OCI-LY1 (cell line): ENCODE data around the gene THEM5.

Source experiments
- EZH2 ChIP-seq: fragments of 200-600 bp; sonication (generic), shearing (Covaris generic); IDR thresholded peaks from 2 replicates; pipeline ENCODE4 v1.8.0; 2017; ENCODE audit warnings: borderline replicate concordance, mixed run types, mild to moderate bottlenecking, antibody characterized with exemption, low read length, moderate library complexity, mixed read lengths
- TF ChIP-seq, protein P1 (sequence below): fragments of 200-600 bp; sonication (generic), shearing (Covaris generic); IDR thresholded peaks from 2 replicates; pipeline ENCODE4 v1.5.1; 2017; ENCODE audit warnings: mild to moderate bottlenecking, antibody characterized with exemption, low read length, moderate library complexity, mixed read lengths

DNA sequence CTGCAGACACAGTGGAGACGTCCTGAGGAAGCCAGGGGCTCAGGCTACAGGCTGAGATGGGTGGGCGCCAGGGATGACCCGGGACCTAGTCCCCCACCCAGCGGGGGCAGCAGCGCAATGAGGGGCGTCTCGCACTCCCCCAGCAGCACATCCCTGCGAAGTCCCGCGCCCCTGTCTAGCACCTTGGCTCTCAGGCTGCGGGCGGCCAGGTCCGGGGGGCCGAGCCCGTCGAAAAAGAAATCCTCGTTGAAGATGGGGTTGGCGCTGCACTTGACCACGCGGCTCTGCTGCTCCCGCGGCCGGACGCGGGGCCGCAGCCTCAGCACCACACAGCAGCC, 15.7 kb downstream of the THEM5 start:
- TF ChIP-seq EZH2 = no peak
- TF ChIP-seq, protein P1, sequence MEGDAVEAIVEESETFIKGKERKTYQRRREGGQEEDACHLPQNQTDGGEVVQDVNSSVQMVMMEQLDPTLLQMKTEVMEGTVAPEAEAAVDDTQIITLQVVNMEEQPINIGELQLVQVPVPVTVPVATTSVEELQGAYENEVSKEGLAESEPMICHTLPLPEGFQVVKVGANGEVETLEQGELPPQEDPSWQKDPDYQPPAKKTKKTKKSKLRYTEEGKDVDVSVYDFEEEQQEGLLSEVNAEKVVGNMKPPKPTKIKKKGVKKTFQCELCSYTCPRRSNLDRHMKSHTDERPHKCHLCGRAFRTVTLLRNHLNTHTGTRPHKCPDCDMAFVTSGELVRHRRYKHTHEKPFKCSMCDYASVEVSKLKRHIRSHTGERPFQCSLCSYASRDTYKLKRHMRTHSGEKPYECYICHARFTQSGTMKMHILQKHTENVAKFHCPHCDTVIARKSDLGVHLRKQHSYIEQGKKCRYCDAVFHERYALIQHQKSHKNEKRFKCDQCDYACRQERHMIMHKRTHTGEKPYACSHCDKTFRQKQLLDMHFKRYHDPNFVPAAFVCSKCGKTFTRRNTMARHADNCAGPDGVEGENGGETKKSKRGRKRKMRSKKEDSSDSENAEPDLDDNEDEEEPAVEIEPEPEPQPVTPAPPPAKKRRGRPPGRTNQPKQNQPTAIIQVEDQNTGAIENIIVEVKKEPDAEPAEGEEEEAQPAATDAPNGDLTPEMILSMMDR = no peak
